Esophagus (tissue), 2 donors: ENCODE measurements around the gene IL25. TPM values are rescaled to one million over a fixed set of nuclear protein-coding genes. Genes with fewer than 3 reads are reported as not detected.
"Not testable (repeated sequence)": the region's sequence is repeated elsewhere in the genome, so short reads cannot be mapped to it uniquely, and the experiment has no call there.

Experiments used
- H3K27ac ChIP-seq, 2 donors: one replicate each; pipeline ENCODE4 v1.5.1; 2013; ENCODE audit warnings: low read depth in 2 of 2, mild to moderate bottlenecking in 2 of 2, inconsistent platforms in 1 of 2, low read length in 1 of 2, moderate library complexity in 1 of 2
- H3K27me3 ChIP-seq, 2 donors: one replicate each; pipeline ENCODE4 v1.6.1; 2013; ENCODE audit warnings: low read length in 2 of 2, control low read depth in 1 of 2, mild to moderate bottlenecking in 1 of 2; ENCODE audit not compliant: insufficient read depth in 2 of 2, control insufficient read depth in 1 of 2
- H3K36me3 ChIP-seq, 2 donors: one replicate each; pipeline ENCODE4 v1.6.1; 2013; ENCODE audit warnings: low read length in 1 of 2; ENCODE audit not compliant: control insufficient read depth in 2 of 2, insufficient read depth in 2 of 2
- H3K4me1 ChIP-seq, 2 donors: one replicate each; pipeline ENCODE4 v1.6.1; 2013; ENCODE audit warnings: low read length in 1 of 2; ENCODE audit not compliant: control insufficient read depth in 2 of 2, insufficient read depth in 2 of 2
- H3K4me3 ChIP-seq, 2 donors: one replicate each; pipeline ENCODE4 v1.5.1; 2013; ENCODE audit warnings: low read length in 2 of 2, mild to moderate bottlenecking in 2 of 2, low read depth in 1 of 2, moderate library complexity in 1 of 2
- H3K9me3 ChIP-seq, 2 donors: one replicate each; pipeline ENCODE4 v1.6.1; 2013; ENCODE audit warnings: mild to moderate bottlenecking in 2 of 2, low read depth in 1 of 2, low read length in 1 of 2, moderate library complexity in 1 of 2; ENCODE audit not compliant: control insufficient read depth in 2 of 2, insufficient read depth in 1 of 2
- WGBS, 2 donors: extraction: QIAGEN DNeasy Blood & Tissue Kit; methylation state at CpG; one replicate each; pipeline ENCODE4 v1.1.7; 2013; 5-methylcytosine and 5-hydroxymethylcytosine counted together
- polyA plus RNA-seq, 2 donors: library from polyadenylated mRNA; stranded (reverse); fragments of 200-250 nt; gene quantifications; one replicate each; pipeline ENCODE4 v1.2.3, GENCODE V29; 2013
- donor health status: healthy with polysubstance abuse.
- donor health status: Bipolar disorder and iron deficiency.

Gene IL25
- polyA plus RNA-seq, 2 donors = not detected

DNA sequence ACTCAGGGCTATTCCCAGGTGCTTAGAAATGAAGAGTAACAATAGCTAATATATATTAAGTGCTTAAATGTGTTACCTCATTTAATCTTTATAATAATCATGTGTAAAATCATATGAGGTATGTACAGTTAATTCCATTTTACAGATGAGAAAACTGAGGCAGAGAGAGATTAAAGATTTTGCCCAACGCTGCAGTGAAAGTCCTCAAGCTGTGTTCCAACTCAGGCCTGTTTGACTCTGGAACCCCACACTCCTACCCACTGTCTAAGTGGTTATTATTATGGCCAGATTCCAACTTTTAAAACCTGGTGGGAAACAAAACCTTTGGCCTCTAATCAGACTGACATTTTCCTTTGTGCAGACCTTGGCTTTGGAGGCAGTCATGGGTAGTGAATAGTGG, 14.4 kb downstream of the IL25 start:
- WGBS, 2 donors = 89 to 94% methylated on average over 1 of the region's 1 CpG
- Histone ChIP-seq H3K27ac (no peak overlapping the region), H3K27me3 (no peaks in the 10 kb centered on the region), H3K4me1 (no peaks in the 10 kb centered on the region), H3K36me3 (no peaks in the 10 kb centered on the region), H3K4me3 (no peak overlapping the region), H3K9me3 (no peaks in the 10 kb centered on the region)

DNA sequence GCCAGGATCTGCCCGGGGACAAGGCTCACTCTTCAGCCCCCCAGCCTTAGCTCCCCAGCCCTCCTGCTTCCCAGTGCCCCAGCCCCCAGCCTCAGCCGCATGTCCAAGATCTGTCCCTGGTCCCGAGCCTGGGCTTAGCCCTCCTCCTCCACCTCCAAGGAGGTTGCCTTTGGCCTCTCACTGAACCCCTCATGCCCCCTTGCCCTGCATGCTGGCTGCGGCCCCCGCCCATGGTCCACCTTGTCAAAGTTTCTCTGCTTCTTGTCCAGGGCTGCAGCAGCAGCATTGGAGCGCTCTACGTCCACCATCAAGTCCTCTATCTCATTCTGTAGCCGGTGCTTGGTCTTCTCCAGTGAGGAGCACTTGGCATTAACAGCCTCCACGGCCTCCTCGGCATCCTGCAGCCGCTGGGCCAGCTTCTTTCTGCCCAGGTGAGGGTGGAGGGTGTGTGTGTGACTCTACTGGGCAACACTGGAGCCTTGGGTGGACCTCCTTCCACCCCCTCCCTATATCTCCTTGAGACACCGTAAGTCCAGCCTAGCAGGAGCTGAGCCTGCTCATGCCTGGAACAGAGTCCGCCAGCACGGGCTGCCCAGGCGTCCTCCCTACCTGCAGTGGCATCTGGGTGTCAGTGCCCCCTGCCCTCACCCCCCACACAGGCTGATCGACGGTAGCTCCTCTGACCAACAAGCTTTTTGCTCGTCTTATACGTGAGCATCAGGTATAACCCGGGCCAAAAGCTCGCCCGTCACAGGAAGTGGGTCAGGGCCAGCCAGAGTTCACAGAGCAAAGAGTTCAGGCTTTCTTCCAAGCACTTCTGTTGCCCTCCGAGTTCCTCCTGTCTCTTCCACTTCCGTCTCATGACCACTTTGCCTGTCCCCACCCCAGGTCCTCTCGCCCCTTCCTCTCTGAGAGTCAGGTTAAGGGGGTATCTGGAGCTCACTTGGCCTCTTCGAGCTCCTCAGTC, 15.6 kb downstream of the IL25 start:
- 79 to 85% methylated on average over 26 of the region's 26 CpGs for WGBS, 2 donors
- no peaks in the 10 kb centered on the region for H3K9me3 ChIP-seq
- no peaks in the 10 kb centered on the region for H3K36me3 ChIP-seq
- no peaks in the 10 kb centered on the region for H3K27me3 ChIP-seq
- H3K4me1 ChIP-seq = no peaks in the 10 kb centered on the region
- no peak overlapping the region for H3K27ac ChIP-seq
- H3K4me3 ChIP-seq = no peak overlapping the region

DNA sequence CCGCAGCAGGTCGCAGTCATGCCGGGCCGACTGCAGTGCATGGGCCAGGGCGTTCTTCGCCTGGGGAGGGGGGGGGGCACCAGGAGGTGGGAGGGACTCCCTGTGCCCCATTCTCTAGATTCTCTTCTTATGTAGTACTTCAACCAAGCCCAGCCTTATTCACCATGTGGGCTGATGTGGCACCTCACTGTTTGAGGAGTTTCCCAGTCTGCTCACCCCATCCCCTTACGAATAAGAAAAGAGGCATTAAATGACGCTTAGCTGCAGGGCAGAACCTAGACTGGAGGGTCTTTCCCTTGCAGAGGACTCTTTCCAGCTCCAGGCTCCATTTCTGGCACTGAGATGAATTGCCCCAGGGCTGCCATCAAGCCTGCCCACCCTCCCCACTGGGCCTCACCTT, 16.4 kb downstream of the IL25 start:
- Histone ChIP-seq H3K27me3 (no peaks in the 10 kb centered on the region), H3K9me3 (no peaks in the 10 kb centered on the region), H3K4me1 (no peaks in the 10 kb centered on the region), H3K36me3 (no peaks in the 10 kb centered on the region), H3K4me3 (no peak overlapping the region), H3K27ac (no peak overlapping the region)
- 88 to 90% methylated on average over 8 of the region's 8 CpGs for WGBS, 2 donors

DNA sequence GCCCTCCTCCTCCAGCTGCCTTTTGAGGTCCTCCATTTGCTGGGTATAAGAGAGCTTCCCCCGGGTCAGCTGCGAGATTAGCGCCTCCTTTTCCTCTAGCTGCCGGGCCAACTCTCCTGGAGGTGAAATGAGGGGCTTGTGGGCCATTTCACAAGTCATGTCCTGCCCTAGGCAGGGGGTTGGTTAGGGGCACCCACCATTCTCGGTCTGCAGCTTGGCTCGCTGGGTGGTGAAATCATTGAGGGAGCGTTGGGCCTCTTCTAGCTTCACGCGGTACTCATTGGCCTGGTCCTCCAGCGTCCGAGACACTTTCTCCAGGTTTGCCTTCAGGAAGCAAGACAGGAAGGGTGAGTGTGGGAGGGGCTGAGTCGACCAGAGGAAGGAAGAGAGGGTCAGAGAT, 16.8 kb downstream of the IL25 start:
- H3K27ac ChIP-seq = no peak overlapping the region
- 75 to 79% methylated on average over 12 of the region's 12 CpGs for WGBS, 2 donors
- no peaks in the 10 kb centered on the region for H3K27me3 ChIP-seq
- H3K4me3 ChIP-seq = no peak overlapping the region
- no peaks in the 10 kb centered on the region for H3K9me3 ChIP-seq
- no peaks in the 10 kb centered on the region for H3K36me3 ChIP-seq
- H3K4me1 ChIP-seq = no peaks in the 10 kb centered on the region

DNA sequence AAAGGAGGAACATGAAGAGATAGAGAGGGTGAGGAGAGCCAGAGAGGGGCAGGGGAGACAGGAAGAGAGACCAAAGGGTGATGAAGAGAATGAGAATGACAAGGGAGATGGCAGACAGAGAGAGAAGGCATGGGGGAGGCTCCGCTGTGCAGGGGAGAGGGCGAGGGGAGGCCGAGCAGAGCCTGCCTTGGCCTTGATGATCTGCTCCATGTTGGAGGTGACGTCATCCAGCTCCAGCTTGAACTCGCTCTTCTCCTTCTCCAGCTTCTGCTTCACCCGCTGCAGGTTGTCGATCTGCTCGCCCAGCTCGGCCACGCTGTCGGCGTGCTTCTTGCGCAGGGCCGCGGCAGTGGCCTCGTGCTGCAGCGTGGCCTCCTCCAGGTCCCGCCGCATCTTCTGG, 17.3 kb downstream of the IL25 start:
- not testable (repeated sequence) for H3K4me1 ChIP-seq, H3K4me3 ChIP-seq, H3K27me3 ChIP-seq, H3K36me3 ChIP-seq, H3K9me3 ChIP-seq, H3K27ac ChIP-seq
- 88 to 93% methylated on average over 3 to 5 of the region's 19 CpGs for WGBS, 2 donors

DNA sequence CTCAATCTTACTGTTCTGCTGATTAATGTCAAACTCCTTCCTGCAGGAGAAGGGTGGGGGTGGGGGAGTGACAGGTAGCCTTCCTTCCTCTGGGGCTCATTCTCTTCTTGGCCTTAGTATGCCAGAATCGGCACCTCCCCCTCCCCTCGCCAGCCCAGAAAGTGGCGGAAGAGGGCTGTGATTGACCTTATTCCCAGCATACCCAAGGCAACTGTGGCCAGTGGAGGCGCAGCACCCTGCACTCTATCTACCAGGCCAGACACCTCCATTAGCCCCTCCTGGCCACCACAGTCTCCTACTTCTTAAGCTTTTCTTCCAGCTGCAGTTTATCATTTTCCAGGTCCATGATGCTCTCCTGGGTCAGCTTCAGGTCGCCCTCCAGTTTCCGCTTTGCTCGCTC, 20.0 kb downstream of the IL25 start:
- no peak overlapping the region for H3K4me3 ChIP-seq
- no peaks in the 10 kb centered on the region for H3K9me3 ChIP-seq
- H3K27me3 ChIP-seq = no peaks in the 10 kb centered on the region
- no peak overlapping the region for H3K27ac ChIP-seq
- H3K36me3 ChIP-seq = no peaks in the 10 kb centered on the region
- WGBS, 2 donors = 78% methylated on average over 7 of the region's 7 CpGs
- no peaks in the 10 kb centered on the region for H3K4me1 ChIP-seq

DNA sequence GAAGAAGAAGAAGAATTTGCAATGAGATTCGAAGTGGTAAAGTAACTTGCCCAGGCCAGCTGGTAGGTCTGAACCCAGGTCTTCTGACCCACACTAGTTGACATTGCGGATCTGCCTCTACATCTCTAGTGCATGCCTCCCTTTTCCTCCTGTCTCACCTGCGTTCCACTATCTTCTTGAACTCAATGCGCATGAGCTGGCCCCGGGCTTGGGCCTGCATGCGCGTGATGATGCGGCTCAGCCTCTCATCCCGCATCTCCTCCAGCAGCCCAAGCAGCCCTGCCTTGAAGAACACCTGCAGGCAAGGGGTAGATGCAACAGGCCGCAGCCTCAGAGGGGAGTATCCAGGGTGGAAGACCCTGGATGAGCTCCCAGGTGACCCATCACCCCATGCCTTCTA, 23.5 kb downstream of the IL25 start:
- Histone ChIP-seq H3K36me3 (no peaks in the 10 kb centered on the region), H3K4me3 (no peak overlapping the region), H3K9me3 (no peaks in the 10 kb centered on the region), H3K27me3 (no peaks in the 10 kb centered on the region), H3K4me1 (no peaks in the 10 kb centered on the region), H3K27ac (no peak overlapping the region)
- WGBS, 2 donors = 92% methylated on average over 10 of the region's 10 CpGs

DNA sequence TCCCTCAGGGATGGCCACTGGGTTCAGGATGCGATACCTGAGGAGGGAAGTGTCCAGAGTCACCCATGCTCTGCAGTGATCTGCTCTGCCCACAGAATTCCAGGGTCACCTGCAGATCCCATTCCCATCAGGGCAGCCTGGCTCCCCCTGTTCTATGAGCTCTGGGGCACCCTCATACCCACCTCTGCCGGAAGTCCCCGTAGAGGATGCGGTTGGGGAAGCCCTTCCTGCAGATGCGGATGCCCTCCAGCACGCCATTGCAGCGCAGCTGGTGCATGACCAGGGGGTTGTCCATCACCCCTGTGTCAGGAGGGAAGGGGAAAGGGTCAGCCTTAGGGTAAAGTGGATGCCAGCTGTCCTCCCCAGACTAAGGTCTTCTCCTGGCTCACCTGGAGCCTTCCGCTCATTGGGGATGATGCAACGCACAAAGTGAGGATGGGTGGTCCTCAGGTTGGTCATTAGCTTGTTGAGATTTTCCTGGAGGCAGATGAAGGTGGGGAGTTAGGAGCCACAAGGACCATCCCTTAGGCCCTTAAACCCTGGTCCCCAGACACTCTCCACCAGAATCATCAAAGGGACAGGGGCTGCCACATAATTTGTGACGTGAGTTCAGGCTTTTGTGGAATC, 24.3 kb downstream of the IL25 start:
- WGBS, 2 donors = 94 to 95% methylated on average over 10 of the region's 10 CpGs
- H3K9me3 ChIP-seq = no peaks in the 10 kb centered on the region
- no peaks in the 10 kb centered on the region for H3K36me3 ChIP-seq
- H3K27me3 ChIP-seq = no peaks in the 10 kb centered on the region
- no peak overlapping the region for H3K27ac ChIP-seq
- no peak overlapping the region for H3K4me3 ChIP-seq
- H3K4me1 ChIP-seq = no peaks in the 10 kb centered on the region

DNA sequence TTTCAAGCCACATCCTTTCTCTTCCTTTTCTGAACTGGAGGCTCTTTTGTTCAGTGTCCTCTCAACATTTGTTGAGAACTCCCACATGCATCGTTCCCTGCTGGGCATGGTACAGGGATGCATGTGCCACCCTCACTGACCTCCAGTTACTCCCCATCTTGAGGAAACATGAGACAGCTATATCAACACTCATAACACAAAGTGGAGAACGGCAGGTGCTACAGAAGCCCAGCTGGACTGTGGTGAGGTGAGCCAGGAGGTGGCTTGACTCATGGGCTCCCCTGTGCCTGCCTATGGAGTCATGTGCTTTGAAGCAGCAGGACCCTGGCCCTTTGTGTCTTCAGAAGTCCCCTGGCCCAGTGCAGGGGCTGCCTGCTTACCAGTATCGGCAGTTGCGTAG, 25.7 kb downstream of the IL25 start:
- H3K27ac ChIP-seq = no peak overlapping the region
- H3K9me3 ChIP-seq = no peaks in the 10 kb centered on the region
- H3K4me1 ChIP-seq = no peaks in the 10 kb centered on the region
- no peaks in the 10 kb centered on the region for H3K27me3 ChIP-seq
- 77 to 84% methylated on average over 4 of the region's 4 CpGs for WGBS, 2 donors
- H3K36me3 ChIP-seq = no peaks in the 10 kb centered on the region
- no peak overlapping the region for H3K4me3 ChIP-seq

DNA sequence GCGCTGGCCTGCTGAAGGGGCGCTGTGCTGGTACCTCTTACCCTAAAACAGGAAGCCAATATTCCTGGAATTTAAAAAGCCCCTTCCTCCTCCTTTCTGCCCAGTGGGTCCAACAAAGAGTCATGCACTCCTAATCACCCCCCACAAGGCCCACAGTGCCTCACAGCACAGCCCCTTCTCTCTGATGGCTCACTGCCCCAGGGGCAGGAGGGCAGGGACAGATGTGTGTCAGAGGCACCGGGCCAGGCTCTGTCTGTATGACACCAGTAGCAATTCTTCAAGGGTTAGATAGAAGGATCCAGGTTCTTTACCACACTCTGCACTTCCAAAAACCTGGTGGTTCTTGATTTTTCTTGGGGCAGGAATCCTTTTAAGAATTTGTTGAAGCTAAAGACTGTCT, 26.5 kb downstream of the IL25 start:
- no peaks in the 10 kb centered on the region for H3K9me3 ChIP-seq
- no peaks in the 10 kb centered on the region for H3K27me3 ChIP-seq
- H3K4me3 ChIP-seq = no peak overlapping the region
- no peaks in the 10 kb centered on the region for H3K36me3 ChIP-seq
- no peaks in the 10 kb centered on the region for H3K4me1 ChIP-seq
- no peak overlapping the region for H3K27ac ChIP-seq
- WGBS, 2 donors = 88 to 89% methylated on average over 3 of the region's 3 CpGs
